ENCODE measurements around the gene FNDC1. TPM values are rescaled to one million over a fixed set of nuclear protein-coding genes. Genes with fewer than 3 reads are reported as not detected.

The FNDC1 gene
- total and polyA plus RNA-seq, 2 donors (not counting 1 experiment from before 2014, with no cell fraction given): not detected

- H3K9me3 ChIP-seq (ENCODE audit: control extremely low read depth in 1 of 3, control insufficient read depth in 2 of 3, insufficient read depth in 1 of 3, low read length in 2 of 3): peaks cover 2 to 16% (median 15%) of the 10 kb centered on the region in 3 donors
- no CpG with 5 or more reads among the region's 2 CpGs for WGBS (ENCODE audit: insufficient coverage)
- H3K27me3 ChIP-seq (replicated peaks in 1 of 4; ENCODE audit: control extremely low read depth in 1 of 4, control insufficient read depth in 3 of 4, insufficient read depth in 4 of 4, low read length in 3 of 4): peaks cover 0 to 6% (median 1%) of the 10 kb centered on the region in 4 experiments
- DNase-seq: no peak
- no peak overlapping the region for H3K4me2 ChIP-seq (replicated peaks; ENCODE audit: low read depth, low read length, poor library complexity, severe bottlenecking)
- no peaks in the 10 kb centered on the region for H4K20me1 ChIP-seq (ENCODE audit: control insufficient read depth, insufficient read depth, low read length, poor library complexity, severe bottlenecking)
- TF ChIP-seq CTCF (IDR thresholded peaks at IDR 0.05) (no peak), EZH2 (IDR thresholded peaks at IDR 0.05; ENCODE audit: borderline replicate concordance, insufficient read depth, low read depth, low read length, poor library complexity, severe bottlenecking) (no peak)
- Mint-ChIP-seq H3K4me1 (peaks cover 3% of the 10 kb centered on the region), H3K4me3 (no peak overlapping the region), H3K9me3 (ENCODE audit: insufficient read depth) (no peaks in the 10 kb centered on the region), H3K27me3 (peaks cover 16% of the 10 kb centered on the region), H3K27ac (no peak overlapping the region)
- H3K36me3 ChIP-seq (replicated peaks in 1 of 2; ENCODE audit: control extremely low read depth in 1 of 2, control insufficient read depth in 1 of 2, extremely low read depth in 1 of 2, insufficient read depth in 2 of 2, low read length in 1 of 2): no peaks in the 10 kb centered on the region
- POLR2A ChIA-PET: no interaction called here
- H2AFZ ChIP-seq (ENCODE audit: insufficient read depth, low read depth, low read length, poor library complexity, severe bottlenecking): no peak overlapping the region
- no peak for ATAC-seq (ENCODE audit: low read depth)
- CTCF ChIA-PET: interaction anchor here (2.0 kb wide), 1 partner anchor 16 kb away, joined by 5 read pairs; no protein-coding TSS in a partner anchor
- no peaks in the 10 kb centered on the region for H3K79me2 ChIP-seq (ENCODE audit: control insufficient read depth, insufficient read depth, low read length)
- H3K27ac ChIP-seq (ENCODE audit: low read length in 2 of 2): no peak overlapping the region
- H3K4me3 ChIP-seq (ENCODE audit: control extremely low read depth in 1 of 5, extremely low read depth in 1 of 5, insufficient read depth in 1 of 5, low read depth in 2 of 5, low read length in 4 of 5): no peak overlapping the region
- peaks cover 3 to 4% of the 10 kb centered on the region in 2 donors for H3K4me1 ChIP-seq (ENCODE audit: control insufficient read depth in 2 of 2, insufficient read depth in 2 of 2, low read length in 2 of 2)
- intact Hi-C loops (cut with micrococcal nuclease): loop anchor here (10.0 kb wide), 1 partner anchor 941 kb away; no protein-coding TSS in a partner anchor
- no peak overlapping the region for H3K9ac ChIP-seq (ENCODE audit: low read length)
Measured at GRCh38 chr6:159155679-159156078, 13.5 kb upstream of the FNDC1 start.

- peaks cover 2 to 19% (median 18%) of the 10 kb centered on the region in 3 donors for H3K9me3 ChIP-seq (ENCODE audit: control extremely low read depth in 1 of 3, control insufficient read depth in 2 of 3, insufficient read depth in 1 of 3, low read length in 2 of 3)
- TF ChIP-seq EZH2 (IDR thresholded peaks at IDR 0.05; ENCODE audit: borderline replicate concordance, insufficient read depth, low read depth, low read length, poor library complexity, severe bottlenecking): no peak
- no peak for TF ChIP-seq CTCF (IDR thresholded peaks at IDR 0.05)
- peaks cover 2% of the 10 kb centered on the region for H3K4me1 Mint-ChIP-seq
- no peaks in the 10 kb centered on the region for H4K20me1 ChIP-seq (ENCODE audit: control insufficient read depth, insufficient read depth, low read length, poor library complexity, severe bottlenecking)
- H3K4me1 ChIP-seq (ENCODE audit: control insufficient read depth in 2 of 2, insufficient read depth in 2 of 2, low read length in 2 of 2): peaks cover under 1 to 1% of the 10 kb centered on the region in 2 donors
- no peak overlapping the region for H2AFZ ChIP-seq (ENCODE audit: insufficient read depth, low read depth, low read length, poor library complexity, severe bottlenecking)
- H3K4me3 Mint-ChIP-seq: no peak overlapping the region
- H3K27ac Mint-ChIP-seq: no peak overlapping the region
- intact Hi-C loops (cut with micrococcal nuclease): loop anchor here (10.0 kb wide), 1 partner anchor 941 kb away; no protein-coding TSS in a partner anchor
- no peaks in the 10 kb centered on the region for H3K36me3 ChIP-seq (replicated peaks in 1 of 2; ENCODE audit: control extremely low read depth in 1 of 2, control insufficient read depth in 1 of 2, extremely low read depth in 1 of 2, insufficient read depth in 2 of 2, low read length in 1 of 2)
- ATAC-seq (ENCODE audit: low read depth) (no peak), DNase-seq (no peak)
- H3K79me2 ChIP-seq (ENCODE audit: control insufficient read depth, insufficient read depth, low read length): no peaks in the 10 kb centered on the region
- H3K27ac ChIP-seq (ENCODE audit: low read length in 2 of 2): no peak overlapping the region
- CTCF ChIA-PET: no interaction called here
- WGBS (ENCODE audit: insufficient coverage): no CpG with 5 or more reads among the region's 1 CpG
- H3K27me3 Mint-ChIP-seq: peaks cover 16% of the 10 kb centered on the region
- H3K9me3 Mint-ChIP-seq (ENCODE audit: insufficient read depth): no peaks in the 10 kb centered on the region
- H3K27me3 ChIP-seq (replicated peaks in 1 of 4; ENCODE audit: control extremely low read depth in 1 of 4, control insufficient read depth in 3 of 4, insufficient read depth in 4 of 4, low read length in 3 of 4): peaks cover 0 to 6% (median 3%) of the 10 kb centered on the region in 4 experiments
- no peak overlapping the region for H3K4me3 ChIP-seq (ENCODE audit: control extremely low read depth in 1 of 5, extremely low read depth in 1 of 5, insufficient read depth in 1 of 5, low read depth in 2 of 5, low read length in 4 of 5)
- H3K9ac ChIP-seq (ENCODE audit: low read length): no peak overlapping the region
- POLR2A ChIA-PET: no interaction called here
- no peak overlapping the region for H3K4me2 ChIP-seq (replicated peaks; ENCODE audit: low read depth, low read length, poor library complexity, severe bottlenecking)
Measured at GRCh38 chr6:159156089-159156488, 13.1 kb upstream of the FNDC1 start.

Measured in B cell (primary cell).